ENCODE results near the gene HMGA1. TPM values are rescaled to one million over a fixed set of nuclear protein-coding genes. Genes with fewer than 3 reads are reported as not detected.
"Not testable (repeated sequence)": the region's sequence is repeated elsewhere in the genome, so short reads cannot be mapped to it uniquely, and the experiment has no call there.

HMGA1 gene
- total and polyA plus RNA-seq, 7 donors = 83.5 to 389 (median 134) TPM

- Histone ChIP-seq H3K4me3 (no peak overlapping the region), H3K27ac (no peak overlapping the region), H3K4me1 (no peaks in the 10 kb centered on the region), H3K36me3 (ENCODE audit: insufficient read depth in 1 of 2, low read depth in 1 of 2) (no peaks in the 10 kb centered on the region), H3K9me3 (no peaks in the 10 kb centered on the region), H3K27me3 (ENCODE audit: insufficient read depth in 3 of 3, low read length in 2 of 3) (no peaks in the 10 kb centered on the region)
- intact Hi-C loops (cut with DNase I) = no loop called here
- ATAC-seq (no peak), DNase-seq (no peak)
- TF ChIP-seq, protein P1, sequence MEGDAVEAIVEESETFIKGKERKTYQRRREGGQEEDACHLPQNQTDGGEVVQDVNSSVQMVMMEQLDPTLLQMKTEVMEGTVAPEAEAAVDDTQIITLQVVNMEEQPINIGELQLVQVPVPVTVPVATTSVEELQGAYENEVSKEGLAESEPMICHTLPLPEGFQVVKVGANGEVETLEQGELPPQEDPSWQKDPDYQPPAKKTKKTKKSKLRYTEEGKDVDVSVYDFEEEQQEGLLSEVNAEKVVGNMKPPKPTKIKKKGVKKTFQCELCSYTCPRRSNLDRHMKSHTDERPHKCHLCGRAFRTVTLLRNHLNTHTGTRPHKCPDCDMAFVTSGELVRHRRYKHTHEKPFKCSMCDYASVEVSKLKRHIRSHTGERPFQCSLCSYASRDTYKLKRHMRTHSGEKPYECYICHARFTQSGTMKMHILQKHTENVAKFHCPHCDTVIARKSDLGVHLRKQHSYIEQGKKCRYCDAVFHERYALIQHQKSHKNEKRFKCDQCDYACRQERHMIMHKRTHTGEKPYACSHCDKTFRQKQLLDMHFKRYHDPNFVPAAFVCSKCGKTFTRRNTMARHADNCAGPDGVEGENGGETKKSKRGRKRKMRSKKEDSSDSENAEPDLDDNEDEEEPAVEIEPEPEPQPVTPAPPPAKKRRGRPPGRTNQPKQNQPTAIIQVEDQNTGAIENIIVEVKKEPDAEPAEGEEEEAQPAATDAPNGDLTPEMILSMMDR (IDR thresholded peaks at IDR 0.05) = no peak
- 87 to 93% (median 91%) methylated on average over 6 of the region's 6 CpGs for WGBS, 3 donors
These were observed 22.9 kb downstream of the HMGA1 start for GRCh38 chr6:34259529-34260069.

DNA sequence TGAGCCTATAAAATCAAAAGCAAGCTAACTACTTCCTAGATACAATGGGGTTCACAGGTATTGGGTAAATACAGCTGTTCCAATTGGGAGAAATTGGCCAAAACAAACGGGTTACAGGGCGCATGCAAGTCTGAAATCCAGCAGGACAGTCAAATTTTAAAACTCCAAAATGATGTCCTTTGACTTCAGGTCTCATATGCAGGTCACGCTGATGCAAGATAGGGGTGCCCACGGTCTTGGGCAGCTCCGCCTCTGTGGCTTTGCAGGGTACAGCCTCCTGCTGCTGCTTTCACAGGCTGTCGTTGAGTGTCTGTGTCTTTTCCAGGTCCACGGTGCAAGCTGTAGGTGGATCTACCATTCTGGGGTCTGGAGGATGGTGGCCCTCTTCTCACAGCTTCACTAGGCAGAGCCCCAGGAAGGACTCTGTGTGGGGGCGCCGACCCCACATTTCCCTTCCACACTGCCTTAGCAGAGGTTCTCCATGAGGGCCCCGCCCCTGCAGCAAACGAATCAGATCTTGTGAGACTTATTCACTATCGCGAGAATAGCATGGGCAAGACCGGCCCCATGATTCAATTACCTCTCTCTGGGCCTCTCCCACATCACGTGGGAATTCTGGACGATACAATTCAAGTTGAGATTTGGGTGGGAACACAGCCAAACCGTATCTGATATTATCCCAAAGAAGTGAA is 24.0 kb downstream of the HMGA1 start:
- ATAC-seq = no peak
- Histone ChIP-seq H3K4me3 (no peak overlapping the region), H3K27me3 (ENCODE audit: insufficient read depth in 3 of 3, low read length in 2 of 3) (no peaks in the 10 kb centered on the region)

GRCh38 chr6:34263484-34263883 is 26.8 kb downstream of the HMGA1 start:
- H3K36me3 ChIP-seq (ENCODE audit: insufficient read depth in 1 of 2, low read depth in 1 of 2); H3K27ac ChIP-seq; H3K4me3 ChIP-seq; DNase-seq; H3K27me3 ChIP-seq (ENCODE audit: insufficient read depth in 3 of 3, low read length in 2 of 3); intact Hi-C loops (cut with DNase I); ATAC-seq; H3K4me1 ChIP-seq; H3K9me3 ChIP-seq: not testable (repeated sequence)
- 83 to 86% (median 83%) methylated on average over 23 of the region's 23 CpGs for WGBS, 3 donors

More for the DNA sequence above, 24.0 kb downstream of the HMGA1 start:
- Histone ChIP-seq H3K27ac (no peak overlapping the region), H3K9me3 (no peaks in the 10 kb centered on the region), H3K4me1 (no peaks in the 10 kb centered on the region), H3K36me3 (ENCODE audit: insufficient read depth in 1 of 2, low read depth in 1 of 2) (no peaks in the 10 kb centered on the region)
- intact Hi-C loops (cut with DNase I) = no loop called here
- TF ChIP-seq, protein P1 (IDR thresholded peaks at IDR 0.05) = no peak
- no peak for DNase-seq
- WGBS, 3 donors = 77 to 86% (median 77%) methylated on average over 17 of the region's 17 CpGs

DNA sequence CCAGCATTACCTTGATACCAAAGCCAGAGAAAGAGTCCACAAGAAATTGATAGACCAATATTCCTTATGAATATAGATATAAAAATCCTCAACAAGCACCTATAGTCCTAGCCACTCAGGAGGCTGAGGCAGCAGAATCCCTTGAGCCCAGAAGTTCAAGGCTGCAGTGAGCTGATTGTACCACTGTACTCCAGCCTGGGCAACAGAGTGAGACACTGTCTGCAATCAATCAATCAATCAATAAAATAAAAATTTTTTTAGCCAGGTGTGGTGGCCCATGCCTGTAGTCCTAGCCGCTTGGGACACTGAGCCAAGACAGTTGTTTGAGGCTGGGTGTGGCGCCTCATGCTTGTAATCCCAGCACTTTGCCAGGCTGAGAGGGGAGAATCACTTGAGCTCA is 31.1 kb downstream of the HMGA1 start:
- Histone ChIP-seq H3K4me3 (no peak overlapping the region), H3K27ac (no peak overlapping the region), H3K27me3 (ENCODE audit: insufficient read depth in 3 of 3, low read length in 2 of 3) (no peaks in the 10 kb centered on the region), H3K36me3 (ENCODE audit: insufficient read depth in 1 of 2, low read depth in 1 of 2) (no peaks in the 10 kb centered on the region), H3K4me1 (no peaks in the 10 kb centered on the region), H3K9me3 (no peaks in the 10 kb centered on the region)
- TF ChIP-seq, protein P1 (IDR thresholded peaks at IDR 0.05) = no peak
- ATAC-seq = no peak
- intact Hi-C loops (cut with DNase I) = no loop called here
- no peak for DNase-seq
- 94 to 97% (median 94%) methylated on average over 2 of the region's 2 CpGs for WGBS, 3 donors

- H3K4me3 ChIP-seq; H3K27ac ChIP-seq; DNase-seq; H3K9me3 ChIP-seq; H3K4me1 ChIP-seq; H3K36me3 ChIP-seq (ENCODE audit: insufficient read depth in 1 of 2, low read depth in 1 of 2); H3K27me3 ChIP-seq (ENCODE audit: insufficient read depth in 3 of 3, low read length in 2 of 3); ATAC-seq; intact Hi-C loops (cut with DNase I): not testable (repeated sequence)
- WGBS, 3 donors = 96% methylated on average over 22 of the region's 25 CpGs; no CpG with 5 or more reads in 2 of the 3 donors
These were observed 32.5 kb downstream of the HMGA1 start for GRCh38 chr6:34269132-34269531.

DNA sequence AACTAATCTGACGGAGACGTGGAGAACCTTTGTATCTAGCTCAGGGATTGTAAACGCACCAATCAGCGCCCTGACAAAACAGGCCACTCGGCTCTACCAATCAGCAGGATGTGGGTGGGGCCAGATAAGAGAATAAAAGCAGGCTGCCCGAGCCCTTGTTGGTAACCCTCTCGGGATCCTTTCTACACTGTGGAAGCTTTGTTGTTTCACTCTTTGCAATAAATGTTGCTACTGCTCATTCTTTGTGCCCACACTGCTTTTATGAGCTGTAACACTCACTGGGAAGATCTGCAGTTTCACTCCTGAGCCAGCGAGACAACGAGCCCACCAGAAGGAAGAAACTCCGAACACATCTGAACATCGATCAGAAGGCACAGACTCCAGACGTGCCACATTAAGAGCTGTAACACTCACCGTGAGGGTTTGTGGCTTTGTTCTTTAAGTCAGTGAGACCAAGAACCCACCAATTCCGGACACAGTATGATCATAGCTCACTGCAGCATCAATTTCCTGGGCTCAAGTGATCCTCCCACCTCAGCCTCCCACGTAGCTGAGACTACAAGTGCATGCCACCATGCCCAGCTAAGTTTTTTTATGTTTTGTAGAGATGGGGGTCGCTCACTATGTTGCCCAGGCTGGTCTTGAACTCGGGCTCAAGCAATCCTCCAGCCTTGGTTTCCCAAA is 33.1 kb downstream of the HMGA1 start:
- ATAC-seq; H3K27ac ChIP-seq; H3K4me3 ChIP-seq; intact Hi-C loops (cut with DNase I); H3K36me3 ChIP-seq (ENCODE audit: insufficient read depth in 1 of 2, low read depth in 1 of 2); H3K4me1 ChIP-seq; H3K27me3 ChIP-seq (ENCODE audit: insufficient read depth in 3 of 3, low read length in 2 of 3); DNase-seq; H3K9me3 ChIP-seq: not testable (repeated sequence)
- 74 to 85% (median 75%) methylated on average over 17 of the region's 17 CpGs for WGBS, 3 donors
